GM19240 (cell line): ENCODE results near the gene GABRA6.
"Not testable (repeated sequence)": the region's sequence is repeated elsewhere in the genome, so short reads cannot be mapped to it uniquely, and the experiment has no call there.

Experiments used
- DNase-seq: peaks from one replicate; pipeline ENCODE4 v3.0.0; 2011; ENCODE audit warnings: low spot score; ENCODE audit not compliant: insufficient read length

Gene GABRA6

GRCh38 chr5:161685461-161685860 is at the start of gene GABRA6:
GABRA6 (plus strand) TSS chr5:161685721; CDS start chr5:161685990, 269 bp downstream.
- no peak for DNase-seq

- no peak for DNase-seq
Measured at GRCh38 chr5:161637591-161637990, 47.9 kb upstream of the GABRA6 start.

GRCh38 chr5:161641444-161641843 is 44.1 kb upstream of the GABRA6 start:
- no peak for DNase-seq

DNA sequence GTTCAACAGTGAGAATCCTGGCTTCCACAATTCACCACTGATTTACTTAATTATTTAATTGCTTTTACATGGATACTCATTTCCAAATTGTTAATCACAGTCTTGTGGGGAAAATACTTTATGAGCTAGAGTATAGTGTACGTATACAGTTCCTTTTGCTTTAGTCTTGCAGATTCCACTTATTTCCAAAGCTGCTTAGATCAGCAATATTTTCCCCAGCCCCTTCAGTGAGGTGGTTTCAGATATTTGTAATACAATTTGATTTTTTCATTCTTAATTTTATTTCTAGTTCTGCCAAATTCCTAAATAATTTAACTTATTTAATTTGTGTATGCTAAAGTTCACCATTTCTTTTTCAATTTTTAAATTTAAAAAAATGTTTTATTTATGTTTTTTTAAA is 40.3 kb upstream of the GABRA6 start:
- DNase-seq = no peak

DNA sequence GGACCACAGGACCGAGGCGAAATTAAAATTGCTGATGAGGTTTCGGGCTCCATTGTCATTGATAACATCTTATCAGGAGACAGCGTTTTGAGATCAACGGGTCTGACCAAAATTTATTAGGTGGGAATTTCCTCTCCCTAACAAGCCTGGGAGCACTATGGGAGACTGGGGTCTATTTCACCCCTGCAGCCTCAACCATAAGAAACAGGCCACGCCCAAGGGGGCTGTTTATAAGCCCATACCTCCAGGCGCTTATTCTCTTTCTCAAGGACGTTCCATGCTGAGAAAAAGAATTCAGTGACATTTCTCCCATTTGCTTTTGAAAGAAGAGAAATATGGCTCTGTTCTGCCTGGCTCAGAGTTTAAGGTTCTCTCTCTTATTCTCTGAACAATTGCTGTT is 33.6 kb upstream of the GABRA6 start:
- not testable (repeated sequence) for DNase-seq

DNA sequence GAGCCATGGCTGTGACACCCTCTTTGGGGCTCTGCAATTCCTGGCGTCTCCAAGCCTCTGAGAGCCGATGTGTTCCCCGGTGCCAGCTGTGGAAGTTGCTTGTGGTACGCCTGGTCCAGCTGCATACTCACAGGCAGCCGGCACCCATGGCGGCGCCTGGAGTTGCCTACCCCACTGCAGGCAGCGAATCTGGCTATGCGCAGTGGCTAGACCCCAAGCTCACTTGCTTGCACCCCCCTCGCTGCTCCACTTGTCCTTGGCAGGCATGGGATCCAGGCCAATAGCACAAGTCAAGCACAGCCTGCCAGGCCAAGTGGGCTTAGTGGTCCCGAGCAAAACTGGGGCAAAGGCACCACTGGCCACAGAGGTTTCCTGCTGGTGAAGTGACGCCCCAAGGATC is 24.7 kb upstream of the GABRA6 start:
- DNase-seq = no peak

DNA sequence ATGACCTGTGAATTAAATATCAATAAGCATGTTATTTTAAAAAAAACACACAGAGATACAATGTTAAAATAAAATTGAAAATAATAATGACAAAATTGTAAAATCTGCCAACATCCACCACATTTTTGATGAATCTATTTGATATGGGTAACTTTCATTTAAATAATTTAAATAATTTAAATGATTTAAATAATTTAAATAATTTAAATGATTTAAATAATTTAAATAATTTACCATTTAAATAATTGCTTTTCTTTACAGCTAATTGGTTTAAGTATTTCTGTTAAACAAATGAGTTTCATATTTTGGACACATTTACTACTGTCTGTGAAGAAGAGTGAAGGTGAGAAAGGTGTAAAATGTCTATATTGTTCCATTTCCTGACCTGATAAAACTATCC is 22.1 kb upstream of the GABRA6 start:
- DNase-seq = no peak

GRCh38 chr5:161676103-161676502 is 9.4 kb upstream of the GABRA6 start:
- DNase-seq = no peak

DNA sequence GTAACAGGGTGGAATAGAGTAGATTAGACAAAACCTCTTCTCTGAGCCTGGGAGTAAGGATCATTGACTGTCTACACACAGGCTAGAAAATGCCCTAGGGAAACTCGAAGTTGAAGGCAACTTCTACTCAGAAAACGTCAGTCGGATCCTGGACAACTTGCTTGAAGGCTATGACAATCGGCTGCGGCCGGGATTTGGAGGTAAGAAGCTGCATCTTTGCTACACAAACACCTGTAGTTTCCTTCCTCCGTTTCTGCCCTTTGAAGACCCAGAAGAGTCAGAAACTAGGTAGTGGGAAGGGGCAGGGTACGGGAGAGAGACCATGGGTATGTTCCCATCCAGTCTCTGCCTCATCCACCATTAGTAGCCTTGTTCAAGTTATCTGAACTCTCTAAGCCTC is 628 bp downstream of the GABRA6 start:
- no peak for DNase-seq

DNA sequence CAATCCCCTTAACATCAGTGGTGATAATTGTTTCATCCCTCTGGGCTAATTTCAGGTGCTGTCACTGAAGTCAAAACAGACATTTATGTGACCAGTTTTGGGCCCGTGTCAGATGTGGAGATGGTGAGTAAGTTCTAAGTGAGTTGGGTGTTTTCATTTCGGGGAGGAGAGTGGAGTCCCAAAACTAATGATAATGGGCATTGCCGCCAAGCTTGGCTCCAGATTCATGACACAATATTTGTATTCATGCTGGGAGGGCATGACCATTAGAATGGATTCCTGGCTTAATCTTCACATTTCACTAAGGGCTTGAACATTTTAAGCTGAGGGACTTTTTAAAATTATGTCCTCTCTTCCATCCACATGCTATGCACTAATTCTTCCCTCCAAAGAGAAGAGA is 1.4 kb downstream of the GABRA6 start:
- DNase-seq = no peak

DNA sequence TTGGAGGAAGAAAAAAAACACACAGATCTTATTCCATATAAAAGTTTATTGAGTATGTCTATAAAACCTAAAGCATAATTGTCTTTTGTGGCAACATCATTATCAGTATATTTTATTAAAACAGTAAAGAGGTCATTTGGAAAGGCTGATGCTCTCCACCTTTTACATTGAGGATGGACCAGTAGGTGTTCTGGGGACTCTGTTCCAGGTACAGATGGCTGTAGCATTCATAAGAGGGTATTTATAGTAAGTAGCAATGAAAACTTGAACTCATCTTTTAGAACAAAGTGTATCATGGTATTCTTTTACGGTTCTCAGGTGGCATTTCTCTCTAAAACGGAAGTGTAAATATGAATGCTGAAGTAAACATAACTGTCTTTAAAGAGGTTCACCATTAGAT is 1.8 kb downstream of the GABRA6 start:
- DNase-seq = no peak

DNA sequence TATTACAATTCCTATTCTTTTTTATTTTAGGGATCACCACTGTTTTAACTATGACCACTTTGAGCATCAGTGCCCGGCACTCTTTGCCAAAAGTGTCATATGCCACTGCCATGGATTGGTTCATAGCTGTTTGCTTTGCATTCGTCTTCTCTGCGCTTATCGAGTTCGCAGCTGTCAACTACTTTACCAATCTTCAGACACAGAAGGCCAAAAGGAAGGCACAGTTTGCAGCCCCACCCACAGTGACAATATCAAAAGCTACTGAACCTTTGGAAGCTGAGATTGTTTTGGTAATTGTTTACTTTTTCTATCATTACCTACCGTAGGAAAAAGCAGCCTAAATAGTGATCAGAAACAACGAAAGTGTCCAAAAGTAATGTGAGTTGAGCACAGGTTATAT is 6.4 kb downstream of the GABRA6 start:
- no peak for DNase-seq

GRCh38 chr5:161697001-161697400 is 11.5 kb downstream of the GABRA6 start:
- DNase-seq = no peak

GRCh38 chr5:161700065-161700464 is 14.5 kb downstream of the GABRA6 start:
- no peak for DNase-seq

DNA sequence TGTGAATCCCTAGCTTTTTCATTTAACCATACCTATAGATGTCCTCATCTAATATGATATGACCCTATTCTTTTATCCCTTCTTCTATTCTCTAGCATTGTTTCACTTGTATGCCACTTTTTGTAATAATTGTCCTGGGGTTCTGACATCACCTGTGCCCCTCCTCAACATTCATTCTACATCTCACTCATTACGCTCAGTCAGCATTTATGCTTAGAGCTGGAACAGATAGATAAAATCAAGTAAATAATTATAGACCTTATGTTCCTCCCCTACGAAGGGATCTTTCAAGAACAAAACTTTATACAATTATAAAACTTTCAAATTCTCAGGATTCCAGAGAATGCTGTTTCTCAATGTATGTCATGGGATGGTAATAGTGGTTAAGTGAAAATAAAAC is 18.0 kb downstream of the GABRA6 start:
- DNase-seq = no peak

GRCh38 chr5:161707382-161707781 is 21.9 kb downstream of the GABRA6 start:
- no peak for DNase-seq

DNA sequence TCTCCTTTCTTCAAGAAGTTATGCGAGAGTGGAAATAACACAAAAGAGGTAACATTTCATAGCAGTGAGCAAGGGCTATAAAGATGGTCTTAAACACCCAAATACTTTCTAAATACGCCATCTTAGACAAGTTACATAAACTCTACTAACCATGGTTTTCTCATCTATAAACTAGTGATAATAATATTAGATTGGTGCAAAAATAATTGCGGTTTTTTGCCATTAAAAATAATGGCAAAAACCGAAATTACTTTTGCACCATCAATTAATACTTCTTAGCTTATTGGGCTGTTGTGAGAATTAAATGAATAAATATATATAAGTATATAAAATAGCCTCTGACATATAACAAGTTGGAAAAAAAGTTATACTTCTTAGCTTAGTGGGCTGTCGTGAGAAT is 23.7 kb downstream of the GABRA6 start:
- DNase-seq = no peak

GRCh38 chr5:161713042-161713441 is 27.5 kb downstream of the GABRA6 start:
- no peak for DNase-seq

- DNase-seq = no peak
Measured at GRCh38 chr5:161719157-161719556, 33.6 kb downstream of the GABRA6 start.

GRCh38 chr5:161720460-161720859 is 34.9 kb downstream of the GABRA6 start:
- DNase-seq = no peak

DNA sequence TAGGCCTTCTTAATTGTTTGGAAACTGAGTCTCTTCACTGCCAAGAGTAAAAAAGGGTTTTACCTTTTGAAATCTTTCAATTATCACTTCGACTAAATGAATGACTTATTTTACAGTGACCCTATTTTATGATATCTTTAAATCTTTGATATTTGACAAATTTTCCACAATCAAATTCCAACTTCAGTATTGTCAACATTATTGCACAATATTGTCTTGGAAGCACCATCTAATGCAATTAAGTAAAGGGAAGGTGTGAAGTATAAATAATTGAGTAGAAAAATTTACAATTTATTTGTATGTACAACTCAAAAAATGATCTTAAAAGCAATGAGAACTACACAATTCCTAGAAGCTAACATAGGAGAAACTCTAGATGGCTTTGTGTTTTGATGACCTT is 49.2 kb downstream of the GABRA6 start:
- no peak for DNase-seq

GRCh38 chr5:161740433-161740832 is 54.9 kb downstream of the GABRA6 start:
- DNase-seq = no peak

DNA sequence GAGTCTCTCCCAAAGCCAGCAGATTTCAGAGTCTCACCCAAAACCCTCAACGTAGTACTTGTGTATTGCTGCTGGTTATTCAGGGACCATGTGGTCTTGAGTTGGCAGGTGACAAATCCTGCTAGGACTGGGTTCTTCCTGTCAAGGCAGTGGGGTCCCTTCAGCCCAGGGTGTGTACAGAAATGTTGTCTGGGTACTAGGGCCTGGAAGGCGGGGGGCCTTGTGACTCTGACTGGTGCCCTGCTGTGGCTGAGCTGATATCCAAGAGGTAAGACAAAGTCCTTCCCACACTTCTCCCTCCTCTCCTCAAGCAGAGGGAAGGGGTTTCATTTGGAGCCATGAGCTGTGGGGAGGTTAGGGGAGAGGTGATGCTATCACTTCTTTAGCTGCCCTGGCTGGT is 58.8 kb downstream of the GABRA6 start:
- no peak for DNase-seq

GRCh38 chr5:161745392-161745791 is 59.9 kb downstream of the GABRA6 start:
- no peak for DNase-seq
